Transverse colon (tissue), 4 donors: Measurements from ENCODE around the gene RAB1A.

Experiments
- CTCF ChIP-seq, 5 experiments: fragments of 200-600 bp in 3 of 5; fragments of 450-650 bp in 2 of 5; sonication (generic) in 3 of 5; IDR thresholded peaks; 1 replicate in 2 of 5; 2 replicates in 3 of 5; pipeline ENCODE4 v1.5.1; 2016 to 2017; ENCODE audit warnings: antibody characterized with exemption in 5 of 5, inconsistent platforms in 3 of 5, mild to moderate bottlenecking in 2 of 5, moderate library complexity in 1 of 5
- EP300 ChIP-seq: sonication (generic); formaldehyde crosslinking; IDR thresholded peaks from one replicate; pipeline ENCODE4 v1.6.1; 2017; ENCODE audit warnings: antibody characterized with exemption, low read depth
- POLR2A ChIP-seq: fragments of 450-650 bp; IDR thresholded peaks from one replicate; pipeline ENCODE4 v1.6.1; 2016; ENCODE audit warnings: antibody characterized with exemption, mild to moderate bottlenecking, moderate library complexity
- POLR2AphosphoS5 ChIP-seq, 3 donors: sonication (generic); formaldehyde crosslinking; IDR thresholded peaks; one replicate each; pipeline ENCODE4 v1.6.1; 2016; ENCODE audit warnings: antibody characterized with exemption in 3 of 3

- TF ChIP-seq CTCF (IDR thresholded peaks at IDR 0.05) (no peak), POLR2A (no peak), EP300 (no peak), POLR2AphosphoS5 (IDR thresholded peaks at IDR 0.05) (no peak)
These were observed 28.7 kb upstream of the RAB1A start for GRCh38 chr2:65158557-65158956.
